CD4-positive, alpha-beta T cell treated with Interleukin-17A for 1 hour (primary cell): Measurements from ENCODE around the gene ARID4B.
"Not testable (repeated sequence)": the region's sequence is repeated elsewhere in the genome, so short reads cannot be mapped to it uniquely, and the experiment has no call there.

Experiments
- DNase-seq: peaks from one replicate; pipeline ENCODE4 v3.0.0-alpha.2; 2020

The ARID4B gene

DNA sequence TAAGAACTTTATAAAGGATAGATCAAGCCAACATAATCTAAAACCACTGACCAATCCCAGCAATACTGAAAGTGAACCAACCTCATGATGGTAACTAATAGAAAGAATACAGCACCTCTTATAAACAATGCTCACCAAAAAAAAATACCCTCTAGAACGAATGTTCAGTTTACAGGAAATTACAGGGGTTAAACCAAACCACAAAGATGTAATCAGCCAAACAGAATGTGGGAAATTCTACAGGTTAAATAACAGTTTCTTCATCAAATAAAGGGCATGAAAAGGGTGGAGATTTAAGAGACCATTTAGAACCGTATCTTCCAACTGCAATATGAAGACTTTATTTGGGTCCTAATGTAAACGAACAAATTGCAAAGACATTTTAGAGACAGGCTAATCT, 30.4 kb downstream of the ARID4B start:
- DNase-seq: peak; percentile 87

DNA sequence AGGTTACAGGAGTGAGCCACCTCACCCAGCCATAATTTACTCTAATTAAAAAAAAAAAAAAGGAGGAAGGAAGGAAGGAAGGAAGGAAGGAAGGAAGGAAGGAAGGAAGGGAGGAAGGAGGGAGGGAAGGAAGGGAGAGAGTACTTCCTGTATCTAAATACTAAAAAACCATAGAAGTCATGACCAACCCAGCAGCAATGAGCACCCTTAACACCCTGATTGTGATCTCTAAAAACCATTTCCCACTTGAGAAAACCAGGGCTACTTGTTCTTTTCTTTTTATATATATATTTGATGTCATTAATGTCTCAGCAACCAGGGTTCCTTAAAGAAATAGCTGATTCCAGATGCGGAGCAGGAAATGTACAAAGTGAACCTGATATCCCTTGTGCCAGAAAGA, 31.2 kb downstream of the ARID4B start:
- peak; percentile 58 for DNase-seq

DNA sequence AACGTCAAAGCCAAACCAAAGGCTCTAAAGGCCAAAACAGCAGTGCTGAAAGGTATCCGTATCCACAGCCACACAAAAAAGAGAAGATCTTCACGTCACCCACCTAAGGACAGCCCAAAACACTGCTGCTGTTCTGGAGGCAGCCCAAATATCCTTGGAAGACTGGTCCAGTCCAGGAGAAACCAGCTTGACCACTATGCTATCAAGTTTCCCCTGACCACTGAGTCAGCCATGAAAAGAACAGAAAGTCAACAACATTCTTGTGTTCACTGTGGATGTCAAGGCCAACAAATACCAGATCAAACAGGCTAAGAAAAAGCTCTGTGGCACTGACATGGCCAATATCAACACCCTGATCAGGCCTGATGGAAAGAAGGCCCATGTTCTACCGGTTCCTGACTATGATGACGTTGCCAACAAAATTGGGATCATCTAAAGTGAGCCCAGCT, 32.1 kb downstream of the ARID4B start:
- DNase-seq: no peak

DNA sequence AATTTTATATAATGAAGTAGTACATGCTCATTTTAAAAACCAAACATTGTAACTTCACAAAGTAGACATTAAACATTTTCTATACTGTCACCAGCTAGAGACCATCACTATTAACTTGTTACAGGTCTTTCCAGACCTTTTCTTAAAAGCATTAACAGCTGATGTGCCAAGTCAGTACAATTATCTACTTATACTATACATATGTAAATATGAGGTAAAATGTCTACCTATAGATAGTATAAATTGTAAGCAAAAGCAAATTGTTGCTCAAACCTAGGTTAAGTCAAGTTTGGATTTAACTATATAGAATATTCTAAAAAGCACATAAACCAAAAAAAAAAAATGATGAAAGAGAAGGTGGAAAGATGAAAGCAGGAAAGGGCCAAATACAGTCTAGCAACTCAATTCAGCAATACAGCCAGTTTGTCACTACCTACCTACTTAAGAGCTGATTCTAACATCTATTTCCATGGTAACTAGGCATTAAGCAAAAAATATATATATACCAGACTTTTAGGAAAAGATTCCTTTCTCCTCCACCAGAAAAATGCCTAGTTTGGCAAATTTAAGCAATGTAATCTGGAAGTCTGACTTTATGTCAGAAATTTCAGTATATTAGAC, 34.5 kb downstream of the ARID4B start:
- DNase-seq: no peak

DNA sequence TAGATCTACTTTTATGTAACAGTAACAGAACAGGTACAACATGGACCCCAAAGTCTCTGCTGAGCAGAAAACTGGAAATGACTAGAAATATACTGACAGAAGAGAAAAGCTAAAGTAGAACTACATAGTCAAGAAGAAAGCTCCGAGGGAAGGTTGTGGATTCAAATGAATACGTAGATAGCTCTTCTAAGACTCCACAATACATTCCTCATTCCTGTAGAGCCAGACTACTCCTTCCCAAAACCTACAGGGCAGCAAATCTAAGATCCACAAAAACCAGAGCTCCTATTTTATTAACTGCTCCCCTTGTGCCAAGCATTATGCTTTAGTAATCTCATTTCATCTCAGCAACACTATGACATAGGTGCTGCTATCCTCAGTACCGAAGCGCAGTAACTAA, 35.2 kb downstream of the ARID4B start:
- DNase-seq: no peak

DNA sequence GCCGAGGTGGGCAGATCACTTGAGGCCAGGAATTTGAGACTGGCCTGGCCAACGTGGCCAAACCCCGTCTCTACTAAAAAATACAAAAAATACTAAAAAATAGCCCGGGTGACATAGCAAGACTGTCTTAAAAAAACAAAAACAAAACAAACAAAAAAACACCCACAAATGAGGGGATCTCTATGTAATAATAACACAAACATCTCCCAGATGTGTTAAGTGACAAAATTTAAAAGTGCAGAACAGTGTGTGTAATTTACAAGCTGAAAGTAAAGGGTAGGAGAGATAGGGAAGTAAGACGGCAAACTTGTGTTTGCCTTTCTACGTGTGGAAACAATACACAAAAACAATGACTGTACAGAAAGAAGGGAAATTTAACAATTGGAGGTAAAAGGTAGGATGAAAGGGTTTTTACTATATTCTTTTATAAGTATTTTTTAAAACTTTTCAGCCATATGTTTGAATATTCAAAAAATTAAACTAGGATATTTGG, 36.3 kb downstream of the ARID4B start:
- no peak for DNase-seq

DNA sequence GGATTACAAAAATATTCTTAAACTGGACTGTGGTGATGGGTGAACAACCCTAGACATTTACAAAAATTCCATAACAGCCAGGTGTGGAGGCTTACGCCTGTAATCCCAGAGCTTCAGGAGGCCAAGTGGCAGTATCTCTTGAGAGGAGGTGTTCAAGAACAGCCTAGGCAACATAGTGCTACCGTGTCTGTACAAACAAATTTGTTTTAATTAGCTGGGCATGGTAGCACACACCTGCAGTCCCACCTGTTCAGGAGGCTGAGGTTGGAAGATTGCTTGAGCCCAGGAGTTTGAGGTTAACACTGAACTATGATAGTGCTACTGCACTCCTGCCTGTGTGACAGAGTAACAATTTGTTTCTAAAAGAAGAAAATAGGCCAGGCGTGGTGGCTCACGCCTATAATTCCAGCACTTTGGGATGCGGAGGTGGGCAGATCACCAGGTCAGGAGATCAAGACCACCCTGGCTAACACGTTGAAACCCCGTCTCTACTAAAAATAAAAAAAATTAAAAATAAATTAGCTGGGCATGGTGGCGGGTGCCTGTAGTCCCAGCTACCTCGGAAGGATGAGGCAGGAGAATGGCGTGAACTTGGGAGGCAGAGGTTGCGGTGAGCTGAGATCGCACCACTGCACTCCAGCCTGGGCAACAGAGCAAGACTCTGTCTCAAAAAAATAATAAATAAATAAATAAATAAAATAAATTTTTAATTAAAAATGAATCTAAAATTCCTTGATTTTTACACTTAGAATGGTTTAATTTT, 37.1 kb downstream of the ARID4B start:
- DNase-seq: no peak

DNA sequence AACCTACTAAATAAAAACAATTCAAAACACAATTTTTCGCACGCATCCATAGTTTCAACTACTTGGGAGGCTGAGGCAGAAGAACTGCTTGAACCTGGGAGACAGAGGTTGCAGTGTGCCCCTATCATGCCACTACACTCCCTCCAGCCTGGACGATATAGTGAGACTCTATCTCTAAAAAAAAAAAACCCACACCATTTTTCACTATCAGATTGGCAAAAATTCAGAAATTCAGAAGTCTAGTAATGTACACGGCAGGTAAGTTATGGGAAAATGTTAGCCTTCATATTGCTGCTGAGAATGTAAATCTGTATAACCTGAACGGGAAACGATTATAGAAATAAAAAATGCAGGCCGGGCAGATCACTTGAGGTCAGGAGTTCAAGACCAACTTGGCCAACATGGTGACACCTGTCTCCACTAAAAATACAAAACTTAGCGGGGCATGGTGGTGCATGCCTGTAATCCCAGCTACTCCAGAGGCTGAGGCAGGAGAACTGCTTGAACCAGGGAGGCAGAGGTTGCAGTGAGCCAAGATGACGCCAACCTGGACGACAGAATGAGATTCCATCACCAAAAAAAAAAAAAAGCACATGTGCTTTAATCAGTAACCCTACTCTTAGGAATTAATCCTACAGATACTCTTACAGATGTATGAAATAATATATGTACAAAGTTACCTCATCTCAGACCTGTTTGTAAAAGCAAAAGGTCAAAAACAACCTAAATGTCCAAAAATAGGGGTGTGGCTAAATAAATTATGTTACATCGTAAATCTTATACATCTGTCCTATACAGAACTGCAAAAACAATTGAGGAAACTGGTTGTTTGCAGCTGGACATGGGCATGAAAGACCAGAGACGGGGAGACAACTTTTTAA, 37.9 kb downstream of the ARID4B start:
- no peak for DNase-seq

DNA sequence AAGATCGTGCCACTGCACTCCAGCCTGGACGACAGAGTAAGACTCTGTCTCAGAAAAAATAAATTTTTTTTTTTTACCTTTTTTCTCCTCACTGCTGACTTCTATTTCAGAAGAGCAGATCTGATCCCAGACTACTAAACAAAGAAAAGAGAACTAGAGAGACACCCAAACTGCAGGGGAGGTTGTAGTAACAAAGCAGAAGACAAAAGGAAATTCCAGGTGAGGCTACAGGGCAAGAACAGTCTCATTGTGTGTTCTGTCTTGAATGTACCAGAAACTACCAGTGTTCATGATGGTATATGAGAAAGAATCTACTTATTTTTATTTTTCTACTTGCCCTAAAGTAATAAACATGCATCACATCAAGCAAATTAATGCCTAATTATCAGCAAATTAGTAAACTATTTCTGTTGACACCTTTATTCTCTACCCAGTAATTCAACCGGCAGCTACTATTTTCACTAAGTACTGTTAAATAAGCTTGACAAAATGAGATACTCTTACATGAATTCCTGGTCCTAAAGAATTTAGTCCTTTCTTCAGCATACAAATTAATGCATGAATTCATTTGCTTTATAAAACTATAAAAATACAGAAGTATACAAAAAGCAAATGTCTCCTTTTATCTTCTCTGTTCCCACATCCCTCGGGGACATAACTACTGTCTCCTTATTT, 40.6 kb downstream of the ARID4B start:
- DNase-seq: no peak

DNA sequence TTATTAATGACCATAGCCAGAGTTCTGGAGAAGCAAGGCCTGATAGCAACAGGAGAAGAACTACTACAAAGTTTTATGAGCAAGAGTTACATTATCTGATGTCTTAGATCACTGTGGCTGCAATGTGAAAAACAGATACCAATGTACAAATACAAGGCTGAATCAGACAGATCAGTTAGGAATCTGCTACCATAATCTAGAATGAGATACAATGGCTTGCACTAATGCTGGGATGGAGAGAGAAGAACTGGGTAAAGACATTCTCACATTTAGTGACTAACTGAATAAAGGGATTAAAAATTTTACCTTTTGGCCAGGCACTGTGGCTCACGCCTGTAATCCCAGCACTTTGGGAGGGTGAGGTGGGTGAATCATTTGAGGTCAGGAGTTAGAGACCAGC, 41.3 kb downstream of the ARID4B start:
- DNase-seq: no peak

DNA sequence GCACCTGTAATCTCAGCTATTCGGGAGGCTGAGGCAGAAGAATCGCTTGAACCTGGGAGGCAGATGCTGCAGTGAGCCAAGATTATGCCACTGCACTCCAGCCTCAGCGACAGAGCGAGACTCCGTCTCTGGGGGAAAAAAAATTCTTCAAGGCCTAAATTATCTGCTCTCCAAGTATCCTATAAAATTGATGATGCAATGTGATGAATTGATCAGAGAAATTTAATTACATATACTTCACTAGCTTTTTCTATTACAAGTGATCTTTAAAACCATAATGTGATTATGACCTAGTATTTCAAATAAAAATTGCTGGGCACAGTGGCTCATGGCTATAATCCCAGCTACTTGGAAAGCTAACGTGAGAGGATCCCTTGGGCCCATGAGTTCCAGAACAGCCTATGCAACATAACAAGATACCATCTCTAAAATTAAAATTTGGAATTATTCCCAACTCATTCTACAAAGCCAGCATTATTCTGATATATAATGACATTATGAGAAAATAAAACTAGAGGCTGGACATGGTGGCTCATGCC, 43.7 kb downstream of the ARID4B start:
- no peak for DNase-seq

DNA sequence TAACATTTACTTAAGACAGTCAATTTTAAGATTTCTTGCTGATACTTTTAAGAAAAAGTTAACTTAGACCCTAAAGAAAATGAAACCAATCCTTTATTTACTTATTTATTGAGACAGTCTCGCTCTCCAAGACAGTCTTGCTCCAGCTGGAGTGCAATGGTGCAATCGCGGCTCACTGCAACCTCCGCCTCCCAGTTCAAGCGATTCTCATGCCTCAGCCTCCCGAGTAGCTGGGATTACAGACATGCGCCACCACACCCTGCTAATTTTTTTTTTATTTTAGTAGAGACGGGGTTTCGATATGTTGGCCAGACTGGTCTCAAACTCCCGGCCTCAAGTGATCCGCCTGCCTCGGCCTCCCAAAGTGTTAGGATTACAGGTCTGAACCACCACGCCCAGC, 44.3 kb downstream of the ARID4B start:
- DNase-seq: not testable (repeated sequence)

DNA sequence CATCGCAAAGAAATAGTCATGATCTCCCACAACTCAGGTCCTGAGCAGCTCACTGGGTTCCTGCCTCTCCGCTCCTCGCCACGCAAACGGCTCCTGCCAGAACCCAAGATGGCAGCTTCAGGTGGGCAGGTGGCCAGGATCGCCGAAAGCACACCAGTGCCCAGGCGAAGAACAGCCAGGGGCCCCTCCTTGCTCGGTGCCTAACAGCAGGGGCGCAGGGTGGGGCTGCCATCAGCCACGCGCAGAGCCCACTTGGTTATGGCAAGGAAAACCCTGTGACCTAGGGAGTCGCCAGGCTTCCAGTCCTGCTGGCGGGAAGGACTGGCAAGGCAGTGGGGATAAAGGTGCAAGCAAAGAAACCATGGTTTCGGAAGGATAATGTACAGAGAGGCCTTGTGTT, 47.5 kb downstream of the ARID4B start:
- DNase-seq: no peak

DNA sequence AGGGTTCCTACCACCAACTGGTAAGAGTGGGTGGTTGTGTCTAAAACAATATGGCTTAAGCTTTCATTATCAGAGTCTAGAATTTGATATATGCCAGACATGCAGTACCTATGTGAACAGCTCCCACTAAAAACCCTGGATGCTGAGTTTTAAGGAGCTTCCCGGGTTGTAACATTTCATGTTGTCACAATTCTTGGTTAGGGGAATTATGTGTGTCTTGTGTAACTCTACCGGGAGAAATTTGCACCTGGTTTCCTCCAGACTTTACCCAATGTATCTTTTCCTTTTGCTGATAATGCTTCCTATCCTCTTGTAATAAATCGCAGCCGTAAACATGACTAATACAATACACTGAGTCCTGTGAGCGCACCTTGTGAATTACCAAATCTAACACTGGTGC, 48.3 kb downstream of the ARID4B start:
- DNase-seq: no peak

DNA sequence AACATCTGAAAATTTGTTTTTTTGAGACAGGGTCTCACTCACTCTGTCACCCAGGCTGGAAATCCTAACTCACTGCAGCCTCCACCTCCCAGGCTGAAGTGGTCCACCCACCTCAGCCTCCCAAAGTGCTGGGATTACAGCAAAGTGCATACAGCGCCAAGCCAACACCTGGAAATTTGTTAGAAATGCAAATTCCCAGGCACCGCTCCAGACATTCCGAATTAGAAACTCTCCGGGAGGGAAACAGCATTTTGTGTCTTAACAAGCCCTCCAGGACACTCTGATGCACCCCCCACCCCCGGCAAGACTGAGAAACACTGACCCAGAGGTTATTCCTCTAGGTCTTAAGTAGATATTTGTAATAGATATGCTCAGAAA, 49.1 kb downstream of the ARID4B start:
- no peak for DNase-seq

DNA sequence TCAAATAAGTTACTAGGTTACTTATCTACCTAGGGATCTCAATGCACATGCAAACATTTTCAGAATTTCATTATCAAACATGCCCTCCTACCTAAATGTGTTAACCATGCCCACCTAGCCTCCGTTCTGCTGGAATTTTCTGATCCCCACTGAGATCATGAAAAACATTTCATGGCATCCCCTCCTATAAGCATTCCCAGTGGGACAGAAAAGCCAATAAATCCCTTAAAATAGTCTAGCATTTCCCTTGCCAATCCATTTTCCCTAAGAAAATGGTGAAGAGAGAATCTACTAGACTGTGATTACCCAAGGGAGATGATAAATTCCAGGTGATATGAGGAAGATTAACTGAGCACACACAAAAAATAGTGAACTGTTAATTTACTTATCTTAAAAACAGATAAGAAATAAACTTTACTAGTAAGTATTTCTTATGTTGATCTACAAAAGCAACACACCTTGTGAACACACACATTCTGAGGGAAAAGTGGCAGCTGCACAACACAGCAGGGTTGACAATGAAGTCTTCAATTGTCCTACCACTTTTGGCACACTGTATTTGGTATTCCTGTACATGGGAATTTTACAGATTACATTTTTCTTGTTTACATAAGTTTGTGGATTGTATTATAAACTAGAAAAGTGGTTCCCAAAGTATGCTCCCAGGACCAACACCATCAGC, 49.6 kb downstream of the ARID4B start:
- DNase-seq: no peak

DNA sequence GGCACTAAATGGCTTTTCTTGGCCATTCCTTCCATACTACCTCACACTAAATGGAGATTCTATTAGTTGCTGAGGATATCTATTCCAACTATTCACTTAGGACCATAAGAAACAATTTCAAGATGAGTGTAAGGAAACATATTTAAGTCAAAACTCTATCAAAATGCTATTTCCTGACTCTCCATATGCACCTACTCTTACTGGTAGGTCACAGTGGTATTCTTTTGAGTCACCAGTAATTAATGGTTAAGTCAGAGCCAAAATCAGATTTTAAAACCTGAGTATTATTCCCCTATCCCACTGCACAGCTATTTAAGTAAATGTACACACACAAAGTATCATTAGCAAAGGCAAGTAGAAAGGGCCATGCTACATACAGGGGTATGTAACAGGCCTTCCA, 50.3 kb downstream of the ARID4B start:
- no peak for DNase-seq

DNA sequence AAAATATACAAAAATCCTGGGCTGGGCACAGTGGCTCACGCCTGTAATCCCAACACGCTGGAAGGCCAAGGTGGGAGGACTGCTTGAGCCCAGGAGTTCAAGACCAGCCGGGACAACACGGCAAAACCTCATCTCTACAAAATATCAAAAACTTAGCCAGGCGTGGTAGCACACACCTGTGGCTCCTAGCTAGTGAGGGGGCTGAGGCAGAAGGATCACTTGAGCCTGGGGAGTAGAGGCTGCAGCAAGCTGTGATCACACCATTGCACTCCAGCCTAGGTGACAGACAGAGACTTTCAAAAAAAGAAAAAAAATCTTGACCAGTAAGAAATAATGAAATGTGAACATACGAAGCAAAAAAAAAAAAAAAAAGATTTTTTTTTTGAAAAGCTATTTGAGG, 52.1 kb downstream of the ARID4B start:
- DNase-seq: no peak

DNA sequence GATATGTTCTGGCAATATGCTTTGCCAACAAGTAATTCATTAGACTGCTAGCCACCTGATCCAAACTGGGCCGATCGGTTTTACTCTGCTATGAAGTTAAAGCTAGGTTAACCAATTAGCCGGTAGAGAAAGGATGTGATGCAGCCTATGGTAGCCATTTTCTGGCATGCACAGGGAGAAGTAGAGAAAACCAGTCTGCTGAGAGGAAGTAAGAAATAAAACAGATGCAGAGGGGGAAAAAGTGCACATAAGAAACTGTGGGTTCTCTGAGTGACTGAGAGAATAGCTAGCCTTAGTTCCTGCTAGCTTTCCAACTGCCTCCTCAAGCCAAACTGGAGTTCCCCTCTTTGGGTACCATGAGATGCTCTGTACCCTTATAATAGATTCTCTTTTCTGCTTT, 52.8 kb downstream of the ARID4B start:
- DNase-seq: peak; percentile 35

DNA sequence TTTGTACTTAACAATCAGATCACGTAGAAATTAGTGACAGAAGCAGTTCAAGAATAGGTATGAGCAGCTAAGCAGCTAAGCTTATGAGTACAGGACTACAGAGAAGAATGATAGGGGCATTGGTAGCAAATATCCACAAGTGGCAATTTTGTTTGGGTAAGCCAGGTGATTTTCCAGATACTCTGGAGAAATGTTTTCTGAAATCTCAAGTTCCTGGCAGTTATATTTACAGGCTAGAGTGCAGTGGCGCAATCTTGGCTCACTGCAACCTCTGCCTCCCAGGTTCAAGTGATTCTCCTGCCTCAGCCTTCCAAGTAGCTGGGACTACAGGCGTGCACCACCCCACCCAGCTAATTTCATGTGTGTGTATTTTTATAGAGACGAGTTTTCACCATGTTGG, 55.1 kb downstream of the ARID4B start:
- DNase-seq: no peak

DNA sequence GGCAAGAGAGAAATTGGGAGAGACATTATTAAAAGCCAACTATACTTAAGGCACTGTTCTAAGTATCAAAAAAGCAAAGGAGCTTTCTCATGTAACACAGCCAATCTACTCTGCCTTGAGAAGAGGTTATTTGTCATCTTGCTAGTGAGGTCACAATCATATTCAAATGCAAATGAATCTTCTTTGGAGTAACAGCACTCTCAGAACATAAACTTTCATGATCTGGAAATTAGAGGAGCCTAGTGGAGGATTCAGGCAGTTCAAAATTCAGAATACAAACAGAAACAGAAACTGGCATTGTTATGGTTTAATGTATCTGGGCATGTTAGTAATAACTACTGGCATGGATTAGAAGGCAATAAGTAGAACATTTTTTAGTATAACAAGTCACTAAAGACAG, 57.4 kb downstream of the ARID4B start:
- DNase-seq: peak; percentile 34

DNA sequence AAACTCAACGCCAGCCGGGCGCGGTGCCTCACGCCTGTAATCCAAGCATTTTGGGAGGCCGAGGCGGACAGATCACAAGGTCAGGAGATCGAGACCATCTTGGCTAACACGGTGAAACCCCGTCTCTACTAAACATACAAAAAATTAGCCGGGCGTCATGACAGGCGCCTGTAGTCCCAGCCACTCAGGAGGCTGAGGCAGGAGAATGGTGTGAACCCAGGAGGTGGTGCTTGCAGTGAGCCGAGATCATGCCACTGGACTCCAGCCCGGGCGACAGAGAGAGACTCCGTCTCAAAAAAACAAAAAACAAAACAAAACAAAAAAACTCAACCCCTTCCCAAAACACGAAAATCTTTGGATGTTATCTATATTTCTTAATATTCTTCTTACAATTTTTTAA, 58.0 kb downstream of the ARID4B start:
- DNase-seq: not testable (repeated sequence)
